K562 (cell line): ENCODE results near the gene TRIM3.
A peak's percentile ranks its signal among the peaks of the same experiment; 100 is the strongest.

Source experiments
- CHD1 ChIP-seq: fragments of 200-600 bp; sonication (generic); IDR thresholded peaks from one replicate; pipeline ENCODE4 v1.6.1; 2012; ENCODE audit warnings: mild to moderate bottlenecking, moderate library complexity, low read length, inconsistent platforms
- HDAC1 ChIP-seq, 2 experiments: fragments of 450-650 bp; IDR thresholded peaks; 2 replicates each; pipeline ENCODE4 v1.6.1; 2016 to 2017; ENCODE audit warnings: inconsistent platforms in 1 of 2, mild to moderate bottlenecking in 1 of 2, moderate library complexity in 1 of 2
- HDGF ChIP-seq: fragments of 450-650 bp; IDR thresholded peaks from 2 replicates; pipeline ENCODE4 v1.6.1; 2016
- YY1 ChIP-seq, 3 experiments: IDR thresholded peaks; 2 replicates each; pipeline ENCODE4 v1.6.1; 2011; ENCODE audit warnings: low read length in 2 of 3, mild to moderate bottlenecking in 2 of 3, moderate library complexity in 2 of 3, borderline replicate concordance in 1 of 3, control low read depth in 1 of 3, low read depth in 1 of 3; ENCODE audit not compliant: insufficient read depth in 3 of 3, insufficient replicate concordance in 2 of 3, control insufficient read depth in 1 of 3, insufficient read length in 1 of 3; ENCODE audit errors: extremely low read depth in 1 of 3
- ZNF77 ChIP-seq: fragments of 250-450 bp; sonication (Bioruptor Pico); IDR thresholded peaks from 2 replicates; pipeline ENCODE4 v1.5.0; 2020
- ZNF785 ChIP-seq: fragments of 250-450 bp; sonication (Bioruptor Pico); IDR thresholded peaks from 2 replicates; pipeline ENCODE4 v1.4.0; 2020; ENCODE audit warnings: mild to moderate bottlenecking
- TF ChIP-seq, protein P1 (sequence below), 3 experiments: IDR thresholded peaks in 2 of 3; conservative IDR thresholded peaks in 1 of 3; 2 replicates each; pipeline ENCODE4 v1.5.1; 2011 to 2012; ENCODE audit warnings: low read length in 3 of 3, mild to moderate bottlenecking in 3 of 3, control low read depth in 2 of 3, improper control_type of control experiment in 1 of 3, inconsistent platforms in 1 of 3, low read depth in 1 of 3, mixed read lengths in 1 of 3, moderate library complexity in 1 of 3; ENCODE audit not compliant: insufficient read depth in 2 of 3
- TF ChIP-seq, protein P2 (sequence below): sonication (generic); formaldehyde crosslinking; IDR thresholded peaks from 2 replicates; pipeline ENCODE4 v1.5.0; 2020; ENCODE audit warnings: missing genetic modification reagents

GRCh38 chr11:6438979-6439571, 34.7 kb downstream of the TRIM3 start:
- TF ChIP-seq HDAC1 (IDR thresholded peaks at IDR 0.05) (no peak), YY1 (IDR thresholded peaks at IDR 0.05; ENCODE audit: borderline replicate concordance in 1 of 3, control insufficient read depth in 1 of 3, extremely low read depth in 1 of 3, insufficient read depth in 3 of 3, insufficient read length in 1 of 3, insufficient replicate concordance in 2 of 3, low read depth in 1 of 3, low read length in 2 of 3) (no peak), ZNF785 (CRISPR knock-in tag) (no peak), HDGF (no peak), ZNF77 (CRISPR knock-in tag) (no peak), CHD1 (no peak)
- TF ChIP-seq, protein P1, sequence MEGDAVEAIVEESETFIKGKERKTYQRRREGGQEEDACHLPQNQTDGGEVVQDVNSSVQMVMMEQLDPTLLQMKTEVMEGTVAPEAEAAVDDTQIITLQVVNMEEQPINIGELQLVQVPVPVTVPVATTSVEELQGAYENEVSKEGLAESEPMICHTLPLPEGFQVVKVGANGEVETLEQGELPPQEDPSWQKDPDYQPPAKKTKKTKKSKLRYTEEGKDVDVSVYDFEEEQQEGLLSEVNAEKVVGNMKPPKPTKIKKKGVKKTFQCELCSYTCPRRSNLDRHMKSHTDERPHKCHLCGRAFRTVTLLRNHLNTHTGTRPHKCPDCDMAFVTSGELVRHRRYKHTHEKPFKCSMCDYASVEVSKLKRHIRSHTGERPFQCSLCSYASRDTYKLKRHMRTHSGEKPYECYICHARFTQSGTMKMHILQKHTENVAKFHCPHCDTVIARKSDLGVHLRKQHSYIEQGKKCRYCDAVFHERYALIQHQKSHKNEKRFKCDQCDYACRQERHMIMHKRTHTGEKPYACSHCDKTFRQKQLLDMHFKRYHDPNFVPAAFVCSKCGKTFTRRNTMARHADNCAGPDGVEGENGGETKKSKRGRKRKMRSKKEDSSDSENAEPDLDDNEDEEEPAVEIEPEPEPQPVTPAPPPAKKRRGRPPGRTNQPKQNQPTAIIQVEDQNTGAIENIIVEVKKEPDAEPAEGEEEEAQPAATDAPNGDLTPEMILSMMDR (IDR thresholded peaks at IDR 0.05 in 2 of 3, conservative IDR thresholded peaks at IDR 0.05 in 1 of 3; ENCODE audit: insufficient read depth in 2 of 3, low read depth in 1 of 3, low read length in 3 of 3): peak; percentile 76 to 85 (median 82)
- TF ChIP-seq, protein P2, sequence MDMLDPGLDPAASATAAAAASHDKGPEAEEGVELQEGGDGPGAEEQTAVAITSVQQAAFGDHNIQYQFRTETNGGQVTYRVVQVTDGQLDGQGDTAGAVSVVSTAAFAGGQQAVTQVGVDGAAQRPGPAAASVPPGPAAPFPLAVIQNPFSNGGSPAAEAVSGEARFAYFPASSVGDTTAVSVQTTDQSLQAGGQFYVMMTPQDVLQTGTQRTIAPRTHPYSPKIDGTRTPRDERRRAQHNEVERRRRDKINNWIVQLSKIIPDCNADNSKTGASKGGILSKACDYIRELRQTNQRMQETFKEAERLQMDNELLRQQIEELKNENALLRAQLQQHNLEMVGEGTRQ: no peak
